Endothelial cell of umbilical vein (primary cell): ENCODE results near the gene IFI27. TPM values are rescaled to one million over a fixed set of nuclear protein-coding genes. Genes with fewer than 3 reads are reported as not detected.

ENCODE experiments used
- BruUV-seq: library from RNA; stranded (reverse); fragments of 400-500 nt; replicated peaks from 2 replicates; lab custom pipeline; 2021; lab: Mats Ljungman, UMichigan
- CTCF ChIA-PET: fragments of 300-600, 350-600 bp; sonication (Branson Sonifier 250); formaldehyde crosslinking; loops from one replicate; lab custom pipeline; 2021; ENCODE audit warnings: antibody characterized with exemption, inconsistent platforms; lab: Charles Lee
- POLR2A ChIA-PET: fragments of 300-600, 350-600 bp; sonication (Branson Sonifier 250); formaldehyde crosslinking; loops from one replicate; lab custom pipeline; 2021; ENCODE audit warnings: antibody characterized with exemption, inconsistent platforms; lab: Charles Lee
- DNase-seq: peaks from one replicate; pipeline ENCODE4 v3.0.0-alpha.2; 2011; ENCODE audit warnings: low read depth, low spot score
- FAIRE-seq: peaks from 2 replicates; lab custom pipeline; 2011; peaks lifted over from hg19 to GRCh38; lab: Jason Lieb, UNC
- H2AFZ ChIP-seq: 2 replicates; pipeline ENCODE4 v1.6.0; 2012; ENCODE audit warnings: low read depth, low read length, control low read depth, inconsistent platforms
- H3K27ac ChIP-seq: 2 replicates; pipeline ENCODE4 v1.5.1; 2011; ENCODE audit warnings: low read depth, mild to moderate bottlenecking, control low read depth, low read length, moderate library complexity; ENCODE audit not compliant: insufficient read depth
- H3K27me3 ChIP-seq, 2 experiments: 2 replicates each; pipeline versions ENCODE4 v1.6.0 to v1.6.1; 2011; ENCODE audit warnings: low read length in 2 of 2, mixed read lengths in 1 of 2; ENCODE audit not compliant: control insufficient read depth in 2 of 2, insufficient read depth in 2 of 2
- H3K36me3 ChIP-seq, 2 experiments: 2 replicates in 1 of 2; 3 replicates in 1 of 2; pipeline ENCODE4 v1.5.1; 2011; ENCODE audit warnings: low read length in 2 of 2, mild to moderate bottlenecking in 1 of 2, moderate library complexity in 1 of 2; ENCODE audit not compliant: control insufficient read depth in 2 of 2, insufficient read depth in 2 of 2; ENCODE audit errors: extremely low read depth in 1 of 2
- H3K4me1 ChIP-seq: 3 replicates; pipeline ENCODE4 v1.5.1; 2011; ENCODE audit warnings: mild to moderate bottlenecking, low read length; ENCODE audit not compliant: control insufficient read depth, insufficient read depth; ENCODE audit errors: extremely low read depth
- H3K4me2 ChIP-seq: 2 replicates; pipeline ENCODE4 v1.6.1; 2011; ENCODE audit warnings: low read length, control low read depth, mixed read lengths; ENCODE audit not compliant: insufficient read depth
- H3K4me3 ChIP-seq, 3 experiments: fragments of 200-600 bp in 1 of 3; sonication (generic), shearing (Covaris generic) in 1 of 3; replicated peaks in 1 of 3; 2 replicates each; pipeline ENCODE4 v1.5.1; 2011 to 2016; ENCODE audit warnings: control low read depth in 3 of 3, low read length in 3 of 3, mild to moderate bottlenecking in 2 of 3, inconsistent platforms in 1 of 3, low read depth in 1 of 3, moderate library complexity in 1 of 3; ENCODE audit not compliant: insufficient read depth in 1 of 3
- H3K79me2 ChIP-seq: 2 replicates; pipeline ENCODE4 v1.6.0; 2012; ENCODE audit warnings: low read length, inconsistent platforms; ENCODE audit not compliant: control insufficient read depth, insufficient read depth
- H3K9ac ChIP-seq: replicated peaks from 2 replicates; pipeline ENCODE3; 2011; ENCODE audit warnings: low read length, control low read depth; ENCODE audit not compliant: insufficient read depth; ENCODE audit errors: extremely low read depth
- H3K9me1 ChIP-seq: replicated peaks from 3 replicates; pipeline ENCODE4 v1.6.0; 2011; ENCODE audit warnings: mild to moderate bottlenecking, low read length; ENCODE audit not compliant: control insufficient read depth, insufficient read depth; ENCODE audit errors: extremely low read depth
- H3K9me3 ChIP-seq: replicated peaks from 2 replicates; pipeline ENCODE4 v1.5.1; 2012; ENCODE audit warnings: low read length, inconsistent platforms; ENCODE audit not compliant: control insufficient read depth, insufficient read depth
- H4K20me1 ChIP-seq: replicated peaks from 2 replicates; pipeline ENCODE3; 2011; ENCODE audit warnings: mild to moderate bottlenecking, low read length; ENCODE audit not compliant: control insufficient read depth, insufficient read depth; ENCODE audit errors: extremely low read depth
- EZH2 ChIP-seq: IDR thresholded peaks from 2 replicates; pipeline ENCODE4 v1.6.1; 2012; ENCODE audit warnings: borderline replicate concordance, low read depth, mild to moderate bottlenecking, moderate library complexity, low read length, inconsistent platforms; ENCODE audit not compliant: severe bottlenecking
- FOS ChIP-seq: IDR thresholded peaks from 2 replicates; pipeline ENCODE4 v1.6.1; 2011; ENCODE audit warnings: mild to moderate bottlenecking, low read length, moderate library complexity, borderline replicate concordance; ENCODE audit not compliant: insufficient read depth
- GATA2 ChIP-seq: IDR thresholded peaks from 2 replicates; pipeline ENCODE4 v1.7.0; 2011; ENCODE audit warnings: low read depth, mild to moderate bottlenecking, moderate library complexity, mixed read lengths, low read length; ENCODE audit not compliant: insufficient read length, insufficient read depth
- JUN ChIP-seq: IDR thresholded peaks from 2 replicates; pipeline ENCODE4 v1.6.1; 2011; ENCODE audit warnings: borderline replicate concordance, low read depth; ENCODE audit not compliant: insufficient read length, insufficient read depth
- MYC ChIP-seq: IDR thresholded peaks from one replicate; pipeline ENCODE4 v1.6.1; 2011; ENCODE audit warnings: mild to moderate bottlenecking, low read depth, low read length
- POLR2A ChIP-seq: IDR thresholded peaks from 2 replicates; pipeline ENCODE4 v1.6.1; 2012; ENCODE audit warnings: low read depth, mild to moderate bottlenecking, control low read depth, low read length
- POLR2AphosphoS5 ChIP-seq: IDR thresholded peaks from 2 replicates; pipeline ENCODE4 v1.6.1; 2012; ENCODE audit warnings: low read depth, mild to moderate bottlenecking, control low read depth, low read length, moderate library complexity; ENCODE audit not compliant: insufficient read depth
- dilution Hi-C: fragments of 300-500 bp; cut with MboI; formaldehyde crosslinking; loops from one replicate; pipeline ENCODE4 v1.15.0; 2019; ENCODE audit warnings: low sequenced_read_pairs; ENCODE audit not compliant: extremely low pct_ligation_motif_present
- intact Hi-C: fragments of 100-400 bp; cut with micrococcal nuclease; formaldehyde crosslinking; loops from one replicate; pipeline ENCODE4 v1.10.0; 2022
- polyA plus RNA-seq, 4 experiments: library from polyadenylated mRNA; depleted of rRNA in 3 of 4; stranded (reverse) in 3 of 4; unstranded in 1 of 4; fragments of >200 nt; gene quantifications; 2 replicates each; pipeline versions ENCODE4 v1.2.1 to v1.2.3, GENCODE V29; 2011 to 2012; ENCODE audit warnings: missing spikeins in 1 of 4
- total RNA-seq: library from RNA; stranded (reverse); gene quantifications from 2 replicates; pipeline ENCODE4 v1.2.3, GENCODE V29; 2021
- TF ChIP-seq, protein P1 (sequence below): IDR thresholded peaks from 2 replicates; pipeline ENCODE4 v1.6.1; 2011; ENCODE audit not compliant: insufficient read depth, insufficient read length
- TF ChIP-seq, protein P2 (sequence below), 2 donors: IDR thresholded peaks; 1 replicate in 1 of 2; 2 replicates in 1 of 2; pipeline ENCODE4 v1.5.1; 2011; ENCODE audit warnings: low read length in 2 of 2, mild to moderate bottlenecking in 2 of 2, moderate library complexity in 2 of 2, control low read depth in 1 of 2, inconsistent platforms in 1 of 2, low read depth in 1 of 2; ENCODE audit not compliant: insufficient read depth in 1 of 2; ENCODE audit errors: extremely low read depth in 1 of 2

The IFI27 gene
- total and polyA plus RNA-seq, 2 donors (not counting 3 experiments of a cell fraction or from before 2014, with no cell fraction given): 126 to 1,265 TPM

DNA sequence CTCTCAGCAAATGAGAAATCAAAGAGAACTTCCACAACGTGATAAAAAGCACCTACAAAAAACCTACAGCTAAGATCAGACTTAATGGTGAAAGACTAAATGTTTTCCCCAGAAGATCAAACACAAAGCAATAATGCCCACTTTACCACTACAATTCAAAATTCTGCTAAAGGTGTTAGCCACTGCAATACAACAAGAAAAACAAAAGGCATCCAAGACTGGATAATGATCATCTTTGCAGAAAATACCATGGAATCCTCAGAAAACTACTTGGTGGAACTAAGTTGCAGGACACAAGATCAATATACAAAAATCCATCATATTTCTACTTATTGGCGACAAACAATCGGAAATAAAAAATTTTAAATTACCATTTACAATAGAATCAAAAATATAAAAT is 36.0 kb upstream of the IFI27 start:
- Histone ChIP-seq H3K4me2 (no peak overlapping the region), H3K79me2 (peaks cover 95% of the 10 kb centered on the region), H3K9me1 (no peaks in the 10 kb centered on the region), H3K36me3 (peaks cover 3 to 5% of the 10 kb centered on the region in 2 experiments), H3K9ac (no peak overlapping the region), H3K27me3 (no peaks in the 10 kb centered on the region), H2AFZ (no peak overlapping the region), H3K27ac (no peak overlapping the region), H3K4me3 (no peak overlapping the region), H4K20me1 (peaks cover 4% of the 10 kb centered on the region), H3K4me1 (peaks cover 22% of the 10 kb centered on the region), H3K9me3 (no peaks in the 10 kb centered on the region)
- BruUV-seq: no TSS peak
- POLR2A ChIA-PET: no interaction called here
- DNase-seq (no peak), FAIRE-seq (no peak)
- no peak for TF ChIP-seq POLR2AphosphoS5
- TF ChIP-seq EZH2: no peak
- TF ChIP-seq, protein P1, sequence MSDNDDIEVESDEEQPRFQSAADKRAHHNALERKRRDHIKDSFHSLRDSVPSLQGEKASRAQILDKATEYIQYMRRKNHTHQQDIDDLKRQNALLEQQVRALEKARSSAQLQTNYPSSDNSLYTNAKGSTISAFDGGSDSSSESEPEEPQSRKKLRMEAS: no peak
- TF ChIP-seq, protein P2, sequence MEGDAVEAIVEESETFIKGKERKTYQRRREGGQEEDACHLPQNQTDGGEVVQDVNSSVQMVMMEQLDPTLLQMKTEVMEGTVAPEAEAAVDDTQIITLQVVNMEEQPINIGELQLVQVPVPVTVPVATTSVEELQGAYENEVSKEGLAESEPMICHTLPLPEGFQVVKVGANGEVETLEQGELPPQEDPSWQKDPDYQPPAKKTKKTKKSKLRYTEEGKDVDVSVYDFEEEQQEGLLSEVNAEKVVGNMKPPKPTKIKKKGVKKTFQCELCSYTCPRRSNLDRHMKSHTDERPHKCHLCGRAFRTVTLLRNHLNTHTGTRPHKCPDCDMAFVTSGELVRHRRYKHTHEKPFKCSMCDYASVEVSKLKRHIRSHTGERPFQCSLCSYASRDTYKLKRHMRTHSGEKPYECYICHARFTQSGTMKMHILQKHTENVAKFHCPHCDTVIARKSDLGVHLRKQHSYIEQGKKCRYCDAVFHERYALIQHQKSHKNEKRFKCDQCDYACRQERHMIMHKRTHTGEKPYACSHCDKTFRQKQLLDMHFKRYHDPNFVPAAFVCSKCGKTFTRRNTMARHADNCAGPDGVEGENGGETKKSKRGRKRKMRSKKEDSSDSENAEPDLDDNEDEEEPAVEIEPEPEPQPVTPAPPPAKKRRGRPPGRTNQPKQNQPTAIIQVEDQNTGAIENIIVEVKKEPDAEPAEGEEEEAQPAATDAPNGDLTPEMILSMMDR (IDR thresholded peaks at IDR 0.05; ENCODE audit: extremely low read depth in 1 of 2, insufficient read depth in 1 of 2, low read depth in 1 of 2, low read length in 2 of 2): no peak
- no peak for TF ChIP-seq POLR2A
- no peak for TF ChIP-seq MYC
- TF ChIP-seq FOS: no peak
- TF ChIP-seq JUN: no peak
- TF ChIP-seq GATA2: no peak
- intact Hi-C loops: no loop called here
- CTCF ChIA-PET: no interaction called here
- dilution Hi-C loops: no loop called here
